ENCODE measurements around the gene AHRR.
"Not testable (repeated sequence)": the region's sequence is repeated elsewhere in the genome, so short reads cannot be mapped to it uniquely, and the experiment has no call there.

The AHRR gene

DNA sequence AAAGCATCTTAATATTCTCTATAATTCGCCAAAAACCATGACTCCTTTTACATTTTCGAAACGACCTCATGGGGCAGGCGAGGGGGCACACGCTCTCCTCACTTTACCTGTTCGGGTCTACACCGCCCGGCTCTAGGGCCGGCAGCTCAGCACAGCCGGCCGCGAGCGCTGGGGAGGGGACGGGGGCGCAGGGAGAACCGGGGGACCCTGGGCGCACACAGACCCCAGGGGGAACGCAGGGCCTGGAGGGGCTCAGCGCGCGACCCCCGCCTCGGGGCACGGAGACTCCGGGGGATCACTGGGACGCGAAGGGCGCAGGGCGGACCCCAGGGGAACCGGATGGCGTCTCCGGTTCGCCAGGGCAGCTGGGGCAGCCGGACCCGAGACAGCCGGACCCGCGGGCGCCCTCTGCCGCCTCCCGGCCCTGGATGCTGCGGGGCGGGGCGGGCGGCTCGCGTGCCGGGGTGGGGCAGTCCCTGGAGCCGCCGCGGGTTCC, at the start of gene AHRR:
AHRR (plus strand) TSS at position 485 of the 496 bp plus-strand sequence. CDS start 22,189 bp downstream, outside the sequence.
- peak; percentile 98 for DNase-seq (ENCODE audit: low spot score)

DNA sequence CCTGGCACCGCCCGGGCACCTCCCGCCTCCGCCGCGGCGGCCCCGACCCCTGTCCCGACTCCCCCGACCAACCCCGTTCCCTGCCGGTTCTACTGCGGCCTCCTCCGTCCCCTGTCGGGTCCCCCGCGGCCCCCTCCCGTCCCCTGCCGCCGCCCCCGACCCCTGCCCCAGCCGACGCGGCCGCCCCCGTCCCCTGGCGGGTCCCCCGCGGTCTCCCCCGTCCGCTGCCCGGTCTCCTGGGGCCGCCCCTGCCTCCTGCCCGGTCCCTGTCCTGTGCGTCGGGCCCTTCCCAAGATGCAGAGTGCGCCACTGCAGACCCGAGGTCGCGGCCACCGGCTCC, 49.7 kb upstream of the AHRR start:
- DNase-seq (ENCODE audit: low spot score) = not testable (repeated sequence)

DNA sequence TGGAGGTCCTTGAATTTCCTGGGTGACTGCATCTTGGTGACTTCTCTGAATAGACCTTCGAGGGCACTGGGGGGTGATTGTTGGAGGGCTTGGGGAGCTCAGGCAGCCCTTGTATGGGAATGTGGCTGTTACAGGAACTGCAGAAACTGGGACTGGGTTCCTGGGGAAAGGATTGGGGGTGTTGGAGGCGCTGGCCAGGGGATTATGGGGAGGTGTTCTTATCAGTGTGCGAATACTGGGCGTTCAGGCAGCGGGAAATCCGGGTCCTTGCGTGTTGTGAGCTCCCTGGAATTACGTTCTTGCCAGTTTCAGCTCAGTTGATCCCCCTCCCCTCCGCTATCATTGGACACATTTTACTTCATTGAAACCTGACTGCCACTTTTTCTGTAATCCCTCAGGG, 48.4 kb upstream of the AHRR start:
- DNase-seq (ENCODE audit: low spot score) = not testable (repeated sequence)

DNA sequence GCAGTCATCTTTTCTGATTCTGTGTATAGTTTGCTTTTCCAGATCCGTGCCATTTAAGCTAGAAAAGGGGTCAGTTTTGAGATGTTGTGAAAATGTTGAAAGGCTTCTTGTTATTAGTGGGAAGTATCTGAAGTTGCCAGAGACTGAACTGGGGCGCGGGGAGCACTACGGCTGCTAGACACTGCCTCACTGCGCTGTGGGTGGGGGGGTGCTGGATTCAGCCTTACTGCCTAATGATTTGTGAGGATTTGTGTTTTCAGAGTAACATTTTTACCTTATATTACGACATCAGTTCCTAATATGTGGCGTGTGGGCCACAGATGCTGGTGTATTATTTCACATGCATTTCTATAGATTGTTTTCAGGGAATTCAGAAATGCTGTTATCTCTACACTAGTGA, 48.0 kb upstream of the AHRR start:
- DNase-seq (ENCODE audit: low spot score) = not testable (repeated sequence)

DNA sequence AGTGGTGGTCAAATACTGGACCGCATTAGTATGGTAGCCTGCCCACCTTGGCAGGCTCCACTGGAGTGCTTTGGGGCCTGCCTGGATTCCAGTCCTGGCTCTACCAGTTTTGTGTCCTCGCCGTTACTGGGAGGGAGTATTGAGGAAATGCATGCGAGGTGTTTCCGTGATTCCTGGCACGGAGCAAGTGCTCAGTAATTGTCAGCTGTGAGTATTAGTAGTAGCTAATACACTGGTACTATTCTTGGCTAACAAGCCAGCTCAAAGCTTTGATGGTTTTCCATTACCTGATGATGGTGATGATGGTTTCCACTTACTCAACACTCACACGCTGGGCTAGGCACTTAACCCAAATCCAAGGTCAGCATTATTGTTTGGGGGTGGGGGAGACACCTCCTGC, 47.2 kb upstream of the AHRR start:
- not testable (repeated sequence) for DNase-seq (ENCODE audit: low spot score)

DNA sequence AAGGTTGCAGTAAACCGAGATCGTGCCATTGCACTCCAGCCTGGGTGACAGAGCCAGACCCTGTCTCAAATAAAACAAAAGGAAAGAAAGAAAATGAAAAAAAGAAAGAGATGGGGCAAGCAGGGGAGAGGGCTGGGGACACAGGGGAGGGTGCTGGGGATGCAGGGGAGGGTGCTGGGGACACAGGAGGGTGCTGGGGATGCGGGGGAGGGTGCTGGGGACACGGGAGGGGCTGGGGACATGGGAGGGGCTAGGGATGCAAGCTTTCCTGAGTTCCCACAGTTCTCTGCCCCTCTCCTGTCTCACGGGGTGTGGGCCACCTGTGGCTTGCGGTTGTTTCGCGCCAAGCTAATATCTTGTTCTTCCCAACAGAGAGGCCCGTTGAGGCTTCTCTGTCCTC, 42.9 kb upstream of the AHRR start:
- DNase-seq (ENCODE audit: low spot score) = no peak

DNA sequence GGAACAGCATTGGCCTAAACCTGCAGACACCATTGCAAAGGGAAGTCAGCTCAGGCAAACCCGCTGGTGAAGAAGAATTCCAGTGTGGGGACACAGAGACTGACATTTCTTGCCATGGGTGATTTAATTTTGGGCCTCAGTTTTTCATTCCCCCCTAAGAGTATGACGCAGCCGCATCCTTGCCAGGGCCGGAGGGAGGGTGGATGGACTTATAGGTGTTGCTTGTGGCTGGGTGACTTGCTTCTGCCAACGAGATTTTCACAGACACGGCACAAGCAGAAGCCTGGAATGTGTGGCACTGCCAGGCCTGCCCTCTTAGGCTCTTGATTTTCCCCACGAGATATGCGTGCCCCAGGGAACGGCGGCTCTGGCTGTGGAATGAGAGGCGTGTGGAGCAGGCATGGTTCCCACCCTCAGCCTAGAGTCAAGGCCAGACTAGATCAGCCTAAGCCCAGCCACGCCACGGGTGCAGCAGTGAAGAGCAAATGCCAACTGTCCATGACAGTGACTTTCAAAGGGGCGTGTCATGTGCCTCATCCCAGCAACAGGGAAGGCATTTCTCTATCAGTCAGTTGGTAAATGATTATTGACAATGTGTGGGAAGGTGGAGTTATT, 42.4 kb upstream of the AHRR start:
- DNase-seq (ENCODE audit: low spot score) = not testable (repeated sequence)

DNA sequence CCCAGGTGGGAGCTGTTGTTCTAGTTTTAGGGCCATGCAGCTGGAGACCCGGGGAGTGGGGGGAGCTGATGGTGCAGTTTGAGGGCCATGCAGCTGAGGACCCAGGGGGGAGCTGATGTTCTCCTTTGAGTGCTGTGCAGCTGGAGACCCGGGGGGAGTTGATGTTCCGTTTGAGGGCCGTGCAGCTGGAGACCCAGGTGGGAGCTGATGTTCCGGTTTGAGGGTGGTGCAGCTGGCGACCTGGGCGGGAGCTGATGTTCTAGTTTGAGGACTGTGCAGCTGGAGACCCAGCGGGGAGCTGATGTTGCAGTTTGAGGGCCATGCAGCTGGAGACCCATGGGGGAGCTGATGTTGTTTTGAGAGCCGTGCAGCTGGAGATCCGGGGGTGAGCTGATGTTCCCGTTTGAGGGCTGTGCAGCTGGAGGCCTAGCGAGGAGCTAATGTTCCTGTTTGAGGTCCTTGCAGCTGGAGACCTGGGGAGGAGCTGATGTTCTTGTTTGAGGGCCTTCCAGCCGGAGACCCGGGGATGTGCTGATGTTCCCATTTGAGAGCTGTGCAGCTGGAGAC, 35.4 kb upstream of the AHRR start:
- no peak for DNase-seq (ENCODE audit: low spot score)

DNA sequence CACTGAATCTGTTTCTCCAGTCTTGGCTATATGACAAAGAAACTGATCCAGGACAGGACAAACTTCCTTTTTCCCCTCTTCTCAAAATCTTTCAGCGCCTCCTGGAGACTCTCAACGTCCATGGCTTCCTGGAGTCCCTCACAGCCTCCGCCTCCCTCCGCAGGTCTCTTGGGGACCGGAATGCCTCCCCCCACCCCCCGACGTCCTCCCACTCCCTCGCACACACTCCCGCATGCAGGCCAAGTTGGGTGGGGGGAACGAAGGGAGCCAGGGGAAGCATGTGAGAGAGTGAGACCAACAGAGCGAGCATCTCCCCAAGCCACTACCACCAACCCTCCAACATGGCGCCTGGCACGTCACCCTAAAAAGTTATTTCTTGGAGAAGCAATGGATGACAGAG, 31.3 kb upstream of the AHRR start:
- not testable (repeated sequence) for DNase-seq (ENCODE audit: low spot score)

DNA sequence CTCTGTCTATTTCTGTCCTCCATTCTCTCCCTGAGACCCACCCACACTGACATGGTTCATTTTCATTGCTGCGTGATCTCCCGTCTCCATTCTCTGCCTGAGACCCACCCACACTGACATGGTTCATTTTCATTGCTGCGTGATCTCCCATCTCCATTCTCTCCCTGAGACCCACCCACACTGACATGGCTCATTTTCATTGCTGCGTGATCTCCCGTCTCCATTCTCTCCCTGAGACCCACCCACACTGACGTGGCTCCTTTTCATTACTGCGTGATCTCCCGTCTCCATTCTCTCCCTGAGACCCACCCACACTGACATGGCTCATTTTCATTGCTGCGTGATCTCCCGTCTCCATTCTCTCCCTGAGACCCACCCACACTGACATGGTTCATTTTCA, 30.2 kb upstream of the AHRR start:
- DNase-seq (ENCODE audit: low spot score) = not testable (repeated sequence)

DNA sequence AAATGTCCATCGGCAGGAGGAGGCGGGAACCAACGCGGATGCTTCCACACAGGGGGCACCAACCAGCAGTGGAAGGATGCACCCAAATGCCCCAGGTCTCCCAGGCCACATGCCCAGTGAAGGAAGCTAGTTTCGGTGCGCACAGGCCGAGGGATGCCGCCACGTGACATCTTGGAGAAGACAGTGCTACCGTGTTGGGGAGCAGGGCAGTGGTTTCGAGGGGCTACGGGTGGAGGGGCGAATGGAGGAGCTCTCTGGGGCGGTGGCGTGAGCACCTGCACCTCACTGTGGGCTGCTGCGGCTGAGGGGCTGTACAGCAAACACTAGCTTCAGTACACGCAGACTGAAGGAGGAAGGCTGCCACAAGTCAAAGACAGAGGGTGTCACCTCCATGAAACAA, 26.7 kb upstream of the AHRR start:
- DNase-seq (ENCODE audit: low spot score) = not testable (repeated sequence)

DNA sequence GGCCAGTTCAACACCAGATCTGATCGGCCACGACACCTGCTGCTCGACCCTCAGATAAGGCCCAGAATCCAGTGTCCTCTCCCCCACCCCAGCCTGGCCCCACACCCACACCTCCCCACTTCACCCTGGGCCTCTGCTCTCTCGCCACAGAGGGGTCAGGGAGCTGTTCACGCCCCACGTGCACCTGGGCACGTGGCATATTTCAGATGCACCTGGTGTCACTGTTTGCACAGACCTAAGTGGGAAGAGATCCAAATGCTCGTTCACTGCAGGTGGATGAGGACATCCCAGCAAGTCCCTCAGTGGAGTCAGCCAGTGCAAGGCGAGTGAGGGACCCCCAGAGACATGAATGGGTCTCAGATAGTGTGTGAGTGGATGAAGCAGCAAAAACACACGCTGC, 25.3 kb upstream of the AHRR start:
- DNase-seq (ENCODE audit: low spot score) = not testable (repeated sequence)

DNA sequence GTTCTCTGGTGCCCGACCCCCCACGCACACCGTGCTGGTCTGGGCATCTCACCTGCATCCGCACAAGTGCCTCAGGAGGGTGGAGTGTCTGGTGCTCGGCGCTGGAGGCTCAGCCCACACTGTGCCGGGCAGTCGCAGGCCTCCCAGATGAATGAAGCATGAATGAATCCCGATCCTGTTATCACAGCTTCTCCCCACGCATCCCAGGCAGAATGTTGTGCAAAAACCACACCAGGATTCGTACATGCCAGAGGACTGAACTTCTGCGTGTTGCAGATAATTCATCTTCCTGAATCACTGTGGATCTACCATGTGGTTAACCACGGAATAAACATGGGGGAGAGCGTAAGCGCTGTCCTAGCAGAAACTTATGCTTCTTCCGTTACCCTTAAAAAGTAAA, 24.6 kb upstream of the AHRR start:
- DNase-seq (ENCODE audit: low spot score) = not testable (repeated sequence)

DNA sequence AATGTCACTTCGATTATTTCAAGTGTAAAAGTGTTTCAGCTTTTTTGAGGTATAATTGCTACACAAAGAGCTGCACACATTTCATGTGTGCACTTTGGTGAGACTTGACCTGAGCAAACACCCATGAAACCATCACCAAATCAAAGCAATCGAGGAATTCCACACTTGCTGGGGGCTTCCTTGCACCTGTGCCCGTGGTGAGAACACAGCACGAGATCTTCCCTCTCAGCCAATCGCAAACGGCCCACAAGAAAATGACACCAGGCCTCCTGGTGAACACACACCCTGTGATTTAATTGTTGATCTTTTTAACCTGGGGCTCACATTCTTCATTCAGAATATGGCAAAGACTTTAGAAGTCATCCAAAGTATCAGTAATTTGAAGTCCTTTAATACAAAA, 24.1 kb upstream of the AHRR start:
- not testable (repeated sequence) for DNase-seq (ENCODE audit: low spot score)

DNA sequence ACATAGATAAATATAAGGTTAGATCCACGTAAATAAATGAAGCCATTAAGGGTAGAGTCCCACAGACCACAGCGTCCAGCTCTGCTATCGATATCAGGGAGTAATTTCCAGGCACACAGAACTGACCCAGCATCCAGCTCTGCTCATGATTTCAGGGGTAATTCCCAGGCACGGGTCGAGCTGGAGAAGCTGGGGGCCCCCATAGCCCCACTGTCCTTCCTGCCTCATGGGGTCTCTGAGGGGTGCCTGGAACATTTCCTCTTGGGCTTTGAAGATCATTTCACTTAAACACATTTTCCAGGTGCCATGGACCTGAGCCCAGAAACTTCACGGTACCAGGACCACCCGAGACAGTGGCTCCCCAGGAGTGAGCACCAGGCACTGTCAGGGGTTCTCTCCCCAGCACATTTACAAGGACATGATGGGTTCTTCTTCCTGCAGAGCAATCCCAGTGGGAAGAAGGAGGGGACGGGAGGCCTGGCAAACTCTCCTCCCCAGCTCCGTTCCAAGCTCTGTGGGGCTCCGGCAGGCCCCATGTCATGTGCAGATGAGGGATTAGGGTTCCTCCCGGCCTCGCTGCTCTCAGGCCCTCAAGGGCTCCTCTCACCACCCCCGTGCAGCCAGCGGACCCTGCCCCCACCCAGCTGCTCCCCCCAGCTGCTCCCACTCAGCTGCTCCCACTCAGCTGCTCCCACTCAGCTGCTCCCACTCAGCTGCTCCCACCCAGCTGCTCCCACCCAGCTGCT, 23.4 kb upstream of the AHRR start:
- DNase-seq (ENCODE audit: low spot score) = not testable (repeated sequence)

DNA sequence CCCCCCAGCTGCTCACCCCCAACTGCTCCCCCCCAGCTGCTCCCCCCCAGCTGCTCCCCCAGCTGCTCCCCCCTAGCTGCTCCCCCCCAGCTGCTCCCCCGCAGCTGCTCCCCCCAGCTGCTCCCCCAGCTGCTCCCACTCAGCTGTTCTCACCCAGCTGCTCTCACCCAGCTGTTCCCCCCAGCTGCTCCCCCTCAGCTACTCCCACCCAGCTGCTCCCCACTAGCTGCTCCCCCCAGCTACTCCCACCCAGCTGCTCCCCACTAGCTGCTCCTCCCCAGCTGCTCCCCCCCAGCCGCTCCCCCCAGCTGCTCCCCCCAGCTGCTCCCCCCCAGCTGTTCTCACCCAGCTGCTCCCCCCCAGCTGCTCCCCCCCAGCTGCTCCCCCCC, 22.8 kb upstream of the AHRR start:
- DNase-seq (ENCODE audit: low spot score) = no peak

DNA sequence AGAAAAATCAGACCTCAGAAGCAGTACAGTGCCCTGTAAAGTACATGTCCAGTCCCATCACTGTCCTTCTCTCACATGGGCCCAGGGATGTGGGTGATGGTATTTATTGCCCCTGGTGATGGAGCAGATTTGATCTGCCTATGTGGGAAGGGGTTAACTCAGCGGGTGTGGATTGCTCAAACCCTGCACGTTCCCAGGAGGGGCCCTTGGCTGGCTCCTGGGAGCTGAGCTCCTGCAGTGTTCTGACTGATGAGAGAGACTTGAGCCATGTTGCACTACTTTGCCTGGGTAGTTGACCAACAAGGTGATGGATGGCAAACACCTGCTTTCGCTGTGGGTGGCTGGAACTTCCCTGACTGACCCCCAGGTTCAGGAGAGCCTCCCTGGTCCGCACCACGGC, 21.6 kb upstream of the AHRR start:
- DNase-seq (ENCODE audit: low spot score) = not testable (repeated sequence)

DNA sequence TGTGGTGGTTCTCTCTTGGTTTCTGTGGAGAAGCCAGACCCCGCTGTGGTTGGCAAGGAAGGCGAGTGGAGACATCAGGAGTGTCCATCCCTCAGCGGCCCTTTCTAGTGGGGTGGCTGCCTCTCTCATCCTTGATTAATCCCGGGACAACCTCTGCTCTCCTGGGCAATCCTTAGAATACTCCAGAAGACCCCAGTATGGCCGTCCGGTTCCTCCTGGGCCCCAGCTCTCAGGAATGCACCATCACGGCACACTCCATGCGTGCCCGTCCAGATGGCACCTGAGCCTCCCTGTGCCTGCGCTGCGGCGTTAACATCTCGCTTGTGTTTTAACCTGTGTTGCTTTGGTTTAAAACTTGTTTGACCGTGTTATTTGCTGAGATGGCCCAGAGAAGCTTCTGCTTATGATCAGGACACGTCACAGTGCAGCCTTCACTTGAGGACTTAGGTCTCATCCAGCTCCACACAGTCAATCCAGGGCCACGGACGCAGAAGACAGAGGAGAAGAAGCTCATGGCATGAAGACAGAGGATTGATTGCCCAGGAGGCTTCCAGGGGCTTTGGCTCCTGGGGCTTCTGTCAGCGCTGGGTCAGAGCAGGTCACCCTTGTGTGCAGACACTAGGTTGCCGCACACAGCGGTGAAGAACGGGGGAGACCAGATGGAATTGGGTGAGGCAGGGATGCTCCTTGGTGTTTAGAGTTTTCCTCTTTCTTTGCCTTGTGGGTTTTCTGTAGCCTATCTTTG, 20.7 kb upstream of the AHRR start:
- not testable (repeated sequence) for DNase-seq (ENCODE audit: low spot score)

DNA sequence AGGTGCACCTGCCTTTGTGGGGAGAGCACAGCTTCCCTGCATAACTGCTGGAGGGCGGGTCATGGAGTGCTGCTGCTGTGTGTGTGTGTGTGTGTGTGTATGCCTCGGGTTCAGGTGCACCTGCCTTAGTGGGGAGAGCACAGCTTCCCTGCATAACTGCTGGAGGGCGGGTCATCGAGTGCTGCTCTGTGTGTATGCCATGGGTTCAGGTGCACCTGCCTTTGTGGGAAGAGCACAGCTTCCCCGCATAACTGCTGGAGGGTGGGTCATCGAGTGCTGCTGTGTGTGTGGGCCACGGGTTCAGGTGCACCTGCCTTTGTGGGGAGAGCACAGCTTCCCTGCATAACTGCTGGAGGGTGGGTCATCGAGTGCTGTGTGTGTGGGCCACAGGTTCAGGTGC, 19.1 kb upstream of the AHRR start:
- DNase-seq (ENCODE audit: low spot score) = not testable (repeated sequence)

DNA sequence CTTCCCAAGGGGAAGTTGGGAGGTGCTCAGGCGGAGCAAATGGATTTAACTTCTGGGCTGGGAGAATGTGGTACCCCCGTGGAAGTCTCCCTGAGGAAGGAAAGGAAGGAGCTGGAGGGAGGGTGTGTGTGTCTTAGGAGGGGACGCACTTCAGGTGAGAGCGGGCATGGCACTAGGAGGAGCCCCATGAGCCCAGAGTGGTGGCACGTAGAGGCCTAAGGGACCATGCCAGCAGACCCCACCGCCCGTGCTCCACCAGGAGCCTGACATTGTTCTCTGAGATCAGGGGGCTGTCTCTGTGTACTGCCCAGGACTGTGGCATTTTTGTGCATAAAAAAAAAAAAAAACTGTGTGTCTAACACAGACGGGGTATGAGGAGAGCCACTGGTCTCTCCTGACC, 18.5 kb upstream of the AHRR start:
- no peak for DNase-seq (ENCODE audit: low spot score)

DNA sequence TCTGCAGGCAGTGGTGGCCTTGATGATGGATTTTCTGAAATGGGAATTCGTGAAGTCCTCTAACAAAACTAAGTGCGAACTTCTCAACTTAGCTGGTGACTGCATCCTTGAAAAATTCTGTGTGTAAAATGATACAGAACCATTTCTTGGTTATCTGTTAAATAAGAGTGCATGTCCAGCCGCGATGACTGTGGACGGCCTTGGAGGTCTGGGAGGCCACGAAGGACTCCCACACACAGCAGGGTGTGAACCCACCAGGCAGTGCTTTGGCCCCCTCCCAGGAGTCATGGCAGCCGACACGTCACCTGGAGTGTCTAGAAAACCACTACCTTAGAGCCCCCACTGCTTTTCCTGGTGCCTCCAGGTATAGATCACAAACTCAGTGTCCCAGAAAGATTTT, 17.8 kb upstream of the AHRR start:
- not testable (repeated sequence) for DNase-seq (ENCODE audit: low spot score)

DNA sequence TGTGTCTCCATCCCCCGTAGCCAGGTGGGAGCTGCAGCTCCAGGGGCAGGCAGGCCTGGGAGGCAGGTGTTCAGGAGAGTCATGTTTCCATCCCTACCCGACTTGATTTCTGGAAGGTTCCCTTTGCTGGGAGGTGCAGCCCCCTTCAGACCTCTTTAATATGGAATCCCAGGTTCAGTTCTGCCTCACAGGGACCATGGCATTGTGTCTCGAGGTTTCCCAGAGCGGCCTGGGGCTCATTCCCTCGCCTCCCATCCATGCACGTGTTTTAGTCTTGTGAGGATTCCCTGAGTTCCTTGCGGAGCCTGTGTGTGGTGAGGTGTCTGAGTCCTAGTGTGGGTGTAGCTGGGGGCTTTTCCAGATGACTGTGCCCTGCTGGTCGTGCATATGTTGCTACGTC, 16.5 kb upstream of the AHRR start:
- no peak for DNase-seq (ENCODE audit: low spot score)

DNA sequence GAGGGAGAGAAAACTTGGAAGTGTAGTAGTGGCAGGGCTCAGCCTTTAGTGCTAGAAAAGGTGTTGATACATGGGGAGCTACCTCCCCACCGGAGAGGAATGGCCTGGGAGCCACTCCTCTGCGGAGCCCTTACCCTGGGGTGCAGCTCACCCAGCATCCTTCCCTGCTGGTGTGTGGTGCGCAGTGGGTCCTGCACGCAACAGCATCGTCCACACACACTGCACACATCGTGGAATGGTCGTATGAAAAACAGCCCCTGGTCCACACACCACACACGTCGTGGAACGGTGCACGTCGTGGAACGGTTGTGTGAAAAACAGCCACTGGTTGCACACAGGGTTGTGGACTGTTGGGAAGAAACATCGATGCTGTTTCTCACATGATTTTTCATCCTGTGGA, 16.1 kb upstream of the AHRR start:
- DNase-seq (ENCODE audit: low spot score) = no peak
